Measurements from ENCODE around the gene SMIM21.

- no peak for TF ChIP-seq POLR2A (IDR thresholded peaks at IDR 0.05; ENCODE audit: low read length)
- no peak for TF ChIP-seq GATA1 (IDR thresholded peaks at IDR 0.05; ENCODE audit: low read depth, low read length)
Observed at GRCh38 chr18:75407468-75408437, 19.8 kb downstream of the SMIM21 start.

Data from erythroblast (primary cell).